ENCODE results near the gene SLC12A7.

The SLC12A7 gene

GRCh38 chr5:1078206-1078605, 33.7 kb downstream of the SLC12A7 start:
- H3K4me3 ChIP-seq (replicated peaks; ENCODE audit: low read depth, low read length), result no peak overlapping the region
- no peak for DNase-seq (ENCODE audit: low read depth)
- no peak for TF ChIP-seq CTCF (IDR thresholded peaks at IDR 0.05; ENCODE audit: low read length, missing control alignments)

DNA sequence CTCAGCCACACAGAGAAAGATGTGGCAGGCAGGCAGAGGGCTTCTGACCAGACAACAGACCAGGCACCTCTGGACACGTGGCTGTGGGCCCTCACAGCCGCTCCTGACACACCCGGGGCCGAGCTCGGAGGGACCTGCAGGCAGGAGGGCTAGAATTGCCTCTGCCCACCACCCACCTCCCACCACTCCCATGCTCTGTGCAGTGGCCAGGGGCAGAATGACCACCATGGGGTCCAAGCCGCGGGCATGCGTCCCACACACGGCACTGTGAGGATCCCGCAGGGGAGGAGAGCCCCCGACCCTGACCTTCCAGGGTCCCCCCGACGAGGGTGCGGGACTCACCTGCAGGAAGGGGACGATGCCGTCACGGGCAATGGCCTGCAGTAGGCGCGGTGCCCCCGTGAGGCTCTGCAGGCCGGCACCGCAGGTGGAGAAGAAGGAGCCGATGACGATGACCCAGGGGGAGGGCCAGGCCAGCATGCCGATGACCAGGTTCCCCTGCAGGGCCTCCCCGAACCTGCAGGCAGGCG, 34.3 kb downstream of the SLC12A7 start:
- TF ChIP-seq CTCF (IDR thresholded peaks at IDR 0.05; ENCODE audit: low read length, missing control alignments), result no peak
- DNase-seq (ENCODE audit: low read depth), result no peak
- H3K4me3 ChIP-seq (replicated peaks; ENCODE audit: low read depth, low read length), result no peak overlapping the region

DNA sequence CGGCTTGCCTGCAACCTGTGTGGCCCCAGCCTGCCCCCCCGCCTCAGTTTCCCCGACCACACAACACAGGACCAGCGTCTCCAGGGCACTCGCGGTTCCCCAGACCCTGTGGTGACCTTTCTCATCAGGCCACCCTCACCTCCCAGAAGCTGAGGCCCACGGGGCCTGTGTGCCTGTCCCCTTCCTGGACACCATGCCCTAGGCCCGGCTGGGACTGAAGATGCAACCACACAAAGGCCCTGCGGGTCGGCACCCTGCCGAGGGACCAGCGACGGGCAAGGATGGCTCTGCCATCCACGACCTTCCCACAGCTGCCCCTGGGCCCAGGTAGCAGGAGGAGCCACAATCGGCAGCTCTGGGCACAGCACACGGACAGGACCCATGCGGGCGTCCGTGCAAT, 34.8 kb downstream of the SLC12A7 start:
- no peak for TF ChIP-seq CTCF (IDR thresholded peaks at IDR 0.05; ENCODE audit: low read length, missing control alignments)
- H3K4me3 ChIP-seq (replicated peaks; ENCODE audit: low read depth, low read length), result no peak overlapping the region
- no peak for DNase-seq (ENCODE audit: low read depth)

GRCh38 chr5:1076406-1076805, 35.5 kb downstream of the SLC12A7 start:
- no peak for TF ChIP-seq CTCF (IDR thresholded peaks at IDR 0.05; ENCODE audit: low read length, missing control alignments)
- no peak for DNase-seq (ENCODE audit: low read depth)
- no peak overlapping the region for H3K4me3 ChIP-seq (replicated peaks; ENCODE audit: low read depth, low read length)

DNA sequence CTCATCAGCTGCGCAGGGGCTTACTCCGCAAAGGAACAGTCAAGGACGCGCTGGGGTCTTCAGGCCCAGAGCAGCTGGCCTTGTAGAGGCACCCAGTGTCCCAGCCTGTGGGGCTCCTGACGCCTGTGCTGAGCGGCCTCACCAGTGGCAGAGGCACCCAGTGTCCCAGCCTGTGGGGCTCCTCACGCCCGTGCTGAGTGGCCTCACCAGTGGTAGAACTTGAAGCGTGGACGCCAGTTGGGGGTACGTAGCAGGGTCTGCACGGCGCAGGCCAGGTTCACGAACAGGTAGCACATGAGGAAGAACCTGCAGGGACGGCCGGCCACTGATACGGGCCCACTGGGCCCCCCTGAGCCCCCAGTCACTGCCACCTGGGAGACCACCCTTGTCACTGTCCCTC, 35.9 kb downstream of the SLC12A7 start:
- no peak overlapping the region for H3K4me3 ChIP-seq (replicated peaks; ENCODE audit: low read depth, low read length)

DNA sequence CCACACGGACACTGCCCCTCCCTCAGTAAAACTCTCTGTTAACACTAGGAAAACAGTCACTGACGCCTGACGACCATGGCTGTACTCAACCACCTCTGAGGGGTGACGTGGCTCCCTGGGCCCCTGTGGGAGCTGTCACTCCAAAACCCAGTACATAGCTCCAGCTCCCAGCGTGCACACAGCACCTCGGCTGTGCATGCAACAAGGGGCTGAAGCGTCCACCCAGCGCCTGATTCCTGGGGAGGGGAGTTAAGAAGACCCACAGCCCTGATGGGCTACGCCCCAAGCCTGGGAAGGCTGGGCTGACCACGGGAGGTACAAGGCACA, 36.3 kb downstream of the SLC12A7 start:
- TF ChIP-seq CTCF (IDR thresholded peaks at IDR 0.05; ENCODE audit: low read length, missing control alignments), result no peak
- H3K4me3 ChIP-seq (replicated peaks; ENCODE audit: low read depth, low read length), result no peak overlapping the region
- DNase-seq (ENCODE audit: low read depth), result no peak

More for the DNA sequence above, 35.9 kb downstream of the SLC12A7 start:
- TF ChIP-seq CTCF (IDR thresholded peaks at IDR 0.05; ENCODE audit: low read length, missing control alignments), result no peak
- no peak for DNase-seq (ENCODE audit: low read depth)

- TF ChIP-seq CTCF (IDR thresholded peaks at IDR 0.05; ENCODE audit: low read length, missing control alignments), result no peak
- no peak overlapping the region for H3K4me3 ChIP-seq (replicated peaks; ENCODE audit: low read depth, low read length)
- no peak for DNase-seq (ENCODE audit: low read depth)
These were observed 36.9 kb downstream of the SLC12A7 start for GRCh38 chr5:1074816-1075554.
